RWPE1 (cell line): ENCODE measurements around the gene HGFAC.

Source experiments
- CTCF ChIA-PET: fragments of 350-600 bp; sonication (Branson Sonifier 250); formaldehyde crosslinking; extraction: SDS; loops from one replicate; lab custom pipeline; 2021; lab: Yijun Ruan, JAX
- POLR2A ChIA-PET: fragments of 400-600 bp; formaldehyde crosslinking; extraction: SDS; loops from one replicate; lab custom pipeline; 2020; ENCODE audit warnings: antibody characterized with exemption; ENCODE audit not compliant: low non-redundant PET; lab: Yijun Ruan, JAX
- DNase-seq: peaks from one replicate; pipeline ENCODE4 v3.0.0; 2012; ENCODE audit warnings: low spot score
- H3K27ac ChIP-seq: fragments of 450-650 bp; 2 replicates; pipeline ENCODE4 v1.5.1; 2017
- CTCF ChIP-seq: fragments of 450-650 bp; conservative IDR thresholded peaks from 2 replicates; pipeline ENCODE4 v1.5.1; 2017; ENCODE audit warnings: low read depth, mild to moderate bottlenecking

HGFAC gene

GRCh38 chr4:3431446-3431993 is 10.2 kb upstream of the HGFAC start:
- ChIA-PET CTCF (no interaction called here), POLR2A (no interaction called here)
- no peak for TF ChIP-seq CTCF
- H3K27ac ChIP-seq = peak overlapping the region; percentile 38
- no peak for DNase-seq

GRCh38 chr4:3432381-3432790 is 9.4 kb upstream of the HGFAC start:
- no peak for TF ChIP-seq CTCF
- CTCF ChIA-PET = no interaction called here
- POLR2A ChIA-PET = no interaction called here
- peak overlapping the region; percentile 38 for H3K27ac ChIP-seq
- DNase-seq = no peak

- ChIA-PET CTCF (no interaction called here), POLR2A (no interaction called here)
- no peak for DNase-seq
- peak overlapping the region; percentile 92 for H3K27ac ChIP-seq
- no peak for TF ChIP-seq CTCF
These were observed 8.5 kb upstream of the HGFAC start for GRCh38 chr4:3433138-3433869.

- ChIA-PET CTCF (interaction anchor here (0.6 kb wide), 1 partner anchor 1626 kb away, joined by 3 read pairs; no protein-coding TSS in a partner anchor), POLR2A (no interaction called here)
- no peak for TF ChIP-seq CTCF
- H3K27ac ChIP-seq = peak overlapping the region; percentile 92
- DNase-seq = no peak
These were observed 6.7 kb upstream of the HGFAC start for GRCh38 chr4:3434881-3435685.

GRCh38 chr4:3435686-3435956 is 6.1 kb upstream of the HGFAC start:
- H3K27ac ChIP-seq = peak overlapping the region; percentile 92
- no peak for DNase-seq
- CTCF ChIA-PET = interaction anchor here (0.6 kb wide), 1 partner anchor 1626 kb away, joined by 3 read pairs; no protein-coding TSS in a partner anchor
- TF ChIP-seq CTCF = no peak
- POLR2A ChIA-PET = no interaction called here

- POLR2A ChIA-PET = no interaction called here
- TF ChIP-seq CTCF = no peak
- H3K27ac ChIP-seq = peak overlapping the region; percentile 92
- no peak for DNase-seq
- CTCF ChIA-PET = no interaction called here
These were observed 5.5 kb upstream of the HGFAC start for GRCh38 chr4:3436048-3436797.
